Esophagus squamous epithelium (tissue), 4 donors: Measurements from ENCODE around the gene THADA.

Experiments
- CTCF ChIP-seq, 6 experiments: fragments of 450-650 bp in 4 of 6; fragments of 200-600 bp in 2 of 6; sonication (generic) in 2 of 6; IDR thresholded peaks; one replicate each; pipeline ENCODE4 v1.5.1; 2016 to 2019; ENCODE audit warnings: antibody characterized with exemption in 6 of 6, mild to moderate bottlenecking in 4 of 6, moderate library complexity in 4 of 6
- POLR2A ChIP-seq, 4 donors: fragments of 450-650 bp; IDR thresholded peaks; one replicate each; pipeline ENCODE4 v1.6.1; 2017; ENCODE audit warnings: antibody characterized with exemption in 4 of 4, mild to moderate bottlenecking in 4 of 4, moderate library complexity in 3 of 4

GRCh38 chr2:43317194-43317593 lies 278.6 kb downstream of the THADA start:
- TF ChIP-seq POLR2A (IDR thresholded peaks at IDR 0.05), result no peak
- no peak for TF ChIP-seq CTCF (IDR thresholded peaks at IDR 0.05)
